Smooth muscle cell (in vitro differentiated cells): ENCODE results near the gene AGBL4. TPM values are rescaled to one million over a fixed set of nuclear protein-coding genes. Genes with fewer than 3 reads are reported as not detected.

Source experiments
- DNase-seq: peaks from one replicate; lab custom pipeline; 2025; ENCODE audit not compliant: unreplicated experiment; lab: John Stamatoyannopoulos, UW
- H2AFZ ChIP-seq: fragments of 200-600 bp; sonication (generic); 2 replicates; pipeline ENCODE4 v1.6.0; 2016; ENCODE audit warnings: antibody characterized with exemption, low read depth, mild to moderate bottlenecking
- H3F3A ChIP-seq: fragments of 200-600 bp; sonication (generic); 2 replicates; pipeline ENCODE4 v1.6.0; 2017; ENCODE audit warnings: antibody characterized with exemption, low read depth
- H3K27ac ChIP-seq: fragments of 200-600 bp; sonication (generic); 2 replicates; pipeline ENCODE4 v1.5.1; 2016; ENCODE audit warnings: low read depth, mild to moderate bottlenecking
- H3K27me3 ChIP-seq: fragments of 200-600 bp; sonication (generic); 2 replicates; pipeline ENCODE4 v1.6.1; 2016; ENCODE audit warnings: low read depth, mild to moderate bottlenecking
- H3K36me3 ChIP-seq: fragments of 200-600 bp; sonication (generic); 2 replicates; pipeline ENCODE4 v1.5.1; 2016; ENCODE audit warnings: low read depth
- H3K4me1 ChIP-seq: fragments of 200-600 bp; sonication (generic); 2 replicates; pipeline ENCODE4 v1.5.1; 2016; ENCODE audit warnings: low read depth
- H3K4me2 ChIP-seq: fragments of 200-600 bp; sonication (generic); 2 replicates; pipeline ENCODE4 v1.6.0; 2016; ENCODE audit warnings: mild to moderate bottlenecking
- H3K4me3 ChIP-seq: fragments of 200-600 bp; sonication (generic); 2 replicates; pipeline ENCODE4 v1.5.1; 2016; ENCODE audit warnings: mild to moderate bottlenecking
- H3K79me2 ChIP-seq: fragments of 200-600 bp; sonication (generic); 2 replicates; pipeline ENCODE4 v1.6.0; 2016; ENCODE audit warnings: low read depth, mild to moderate bottlenecking
- H3K9ac ChIP-seq: fragments of 200-600 bp; sonication (generic); 2 replicates; pipeline ENCODE4 v1.6.0; 2016; ENCODE audit warnings: low read depth
- H3K9me3 ChIP-seq: fragments of 200-600 bp; sonication (generic); replicated peaks from 2 replicates; pipeline ENCODE4 v1.5.1; 2016; ENCODE audit warnings: low read depth
- H4K20me1 ChIP-seq: fragments of 200-600 bp; sonication (generic); 2 replicates; pipeline ENCODE4 v1.6.0; 2016; ENCODE audit warnings: low read depth
- CTCF ChIP-seq: fragments of 200-600 bp; sonication (generic); IDR thresholded peaks from 2 replicates; pipeline ENCODE4 v1.5.1; 2017; ENCODE audit warnings: borderline replicate concordance, mild to moderate bottlenecking, antibody characterized with exemption; ENCODE audit not compliant: insufficient read depth, poor library complexity, severe bottlenecking
- WGBS: methylation state at CpG from one replicate; pipeline ENCODE4 v1.1.7; 2016; ENCODE audit warnings: low lambda C conversion rate; 5-methylcytosine and 5-hydroxymethylcytosine counted together
- polyA plus RNA-seq: library from polyadenylated mRNA; unstranded; fragments of >200 nt; fragmentation: Nextera tagmentation; extraction: Ambion mirVana; gene quantifications from 2 replicates; pipeline ENCODE4 v1.2.1, GENCODE V29; 2016
- total RNA-seq: library from RNA; depleted of rRNA; stranded (reverse); fragments of >200 nt; gene quantifications from 2 replicates; pipeline ENCODE4 v1.2.3, GENCODE V29; 2014

AGBL4 gene
- total and polyA plus RNA-seq, 2 experiments from 2014 or later: 0.29 TPM; not detected in 1

GRCh38 chr1:48940354-48940753 is 1083.4 kb downstream of the AGBL4 start:
- Histone ChIP-seq H3K27ac (no peak overlapping the region), H3K9ac (no peak overlapping the region), H3K36me3 (no peaks in the 10 kb centered on the region), H3K79me2 (no peaks in the 10 kb centered on the region), H3K4me1 (no peaks in the 10 kb centered on the region), H3K4me3 (no peak overlapping the region), H3F3A (no peaks in the 10 kb centered on the region), H4K20me1 (no peaks in the 10 kb centered on the region), H2AFZ (no peak overlapping the region), H3K27me3 (no peaks in the 10 kb centered on the region), H3K9me3 (peaks cover 2% of the 10 kb centered on the region), H3K4me2 (no peak overlapping the region)
- no peak for DNase-seq
- 81% methylated on average over 2 of the region's 2 CpGs for WGBS
- TF ChIP-seq CTCF: no peak

- no peak for TF ChIP-seq CTCF
- 84% methylated on average over 6 of the region's 6 CpGs for WGBS
These were observed 1083.9 kb downstream of the AGBL4 start for GRCh38 chr1:48939828-48940227.

GRCh38 chr1:48939042-48939441 is 1084.7 kb downstream of the AGBL4 start:
- Histone ChIP-seq H3K27me3 (no peaks in the 10 kb centered on the region), H3K4me2 (no peak overlapping the region), H4K20me1 (no peaks in the 10 kb centered on the region), H3K4me1 (no peaks in the 10 kb centered on the region), H3K4me3 (no peak overlapping the region), H3K79me2 (no peaks in the 10 kb centered on the region), H2AFZ (no peak overlapping the region), H3K9ac (no peak overlapping the region), H3K27ac (no peak overlapping the region), H3K36me3 (no peaks in the 10 kb centered on the region), H3F3A (no peaks in the 10 kb centered on the region), H3K9me3 (no peaks in the 10 kb centered on the region)
- no peak for DNase-seq
- 65% methylated on average over 3 of the region's 3 CpGs for WGBS
- TF ChIP-seq CTCF: no peak

More at GRCh38 chr1:48939828-48940227, 1083.9 kb downstream of the AGBL4 start:
- Histone ChIP-seq H4K20me1 (no peaks in the 10 kb centered on the region), H3K36me3 (no peaks in the 10 kb centered on the region), H3F3A (no peaks in the 10 kb centered on the region), H3K4me3 (no peak overlapping the region), H3K4me1 (no peaks in the 10 kb centered on the region), H3K27me3 (no peaks in the 10 kb centered on the region), H3K4me2 (no peak overlapping the region), H3K27ac (no peak overlapping the region), H3K9me3 (peaks cover 2% of the 10 kb centered on the region), H3K9ac (no peak overlapping the region), H2AFZ (no peak overlapping the region), H3K79me2 (no peaks in the 10 kb centered on the region)
- no peak for DNase-seq

- Histone ChIP-seq H3K9ac (no peak overlapping the region), H2AFZ (no peak overlapping the region), H3K4me3 (no peak overlapping the region), H3F3A (no peaks in the 10 kb centered on the region), H3K36me3 (no peaks in the 10 kb centered on the region), H3K4me1 (no peaks in the 10 kb centered on the region), H3K27me3 (no peaks in the 10 kb centered on the region), H4K20me1 (no peaks in the 10 kb centered on the region), H3K9me3 (no peaks in the 10 kb centered on the region), H3K79me2 (no peaks in the 10 kb centered on the region), H3K4me2 (no peak overlapping the region), H3K27ac (no peak overlapping the region)
- no peak for DNase-seq
- 73% methylated on average over 1 of the region's 1 CpG for WGBS
- no peak for TF ChIP-seq CTCF
These were observed 1086.0 kb downstream of the AGBL4 start for GRCh38 chr1:48937732-48938131.
